Neural cell (in vitro differentiated cells): Measurements from ENCODE around the gene FADS3. TPM values are rescaled to one million over a fixed set of nuclear protein-coding genes. Genes with fewer than 3 reads are reported as not detected.

Experiments
- H2AFZ ChIP-seq: fragments of 200-600, 300-800 bp; sonication (generic), shearing (Covaris generic); 2 replicates; pipeline ENCODE4 v1.6.0; 2014; ENCODE audit warnings: low read depth, mild to moderate bottlenecking, antibody characterized with exemption, low read length, moderate library complexity
- H3F3A ChIP-seq: fragments of 200-600 bp; shearing (Covaris generic); 2 replicates; pipeline ENCODE4 v1.6.1; 2016; ENCODE audit warnings: mild to moderate bottlenecking, moderate library complexity, mixed read lengths, antibody characterized with exemption, low read length; ENCODE audit not compliant: insufficient read depth, poor library complexity, severe bottlenecking
- H3K27ac ChIP-seq: fragments of 200-600, 300-800 bp; sonication (generic), shearing (Covaris generic); 2 replicates; pipeline ENCODE4 v1.5.1; 2014; ENCODE audit warnings: mild to moderate bottlenecking, low read length, moderate library complexity
- H3K27me3 ChIP-seq: fragments of 300-800, 200-600 bp; sonication (generic), shearing (Covaris generic); 2 replicates; pipeline ENCODE4 v1.6.0; 2014; ENCODE audit warnings: mild to moderate bottlenecking, low read depth, low read length, moderate library complexity; ENCODE audit not compliant: insufficient read depth
- H3K36me3 ChIP-seq: fragments of 300-800, 200-600 bp; sonication (generic), shearing (Covaris generic); 2 replicates; pipeline ENCODE4 v1.5.1; 2014; ENCODE audit warnings: mild to moderate bottlenecking, antibody characterized with exemption, low read length, moderate library complexity; ENCODE audit not compliant: insufficient read depth
- H3K4me2 ChIP-seq: fragments of 300-800, 200-600 bp; sonication (generic), shearing (Covaris generic); 2 replicates; pipeline ENCODE4 v1.6.0; 2014; ENCODE audit warnings: mild to moderate bottlenecking, low read length
- H3K4me3 ChIP-seq: fragments of 300-800, 200-600 bp; sonication (generic), shearing (Covaris generic); 2 replicates; pipeline ENCODE4 v1.5.1; 2014; ENCODE audit warnings: mild to moderate bottlenecking, low read length, moderate library complexity
- H3K79me2 ChIP-seq: fragments of 200-600 bp; shearing (Covaris generic); replicated peaks from 2 replicates; pipeline ENCODE4 v1.6.0; 2014; ENCODE audit warnings: mild to moderate bottlenecking, low read length, moderate library complexity; ENCODE audit not compliant: insufficient read depth
- H3K9ac ChIP-seq: fragments of 300-800, 200-600 bp; sonication (generic), shearing (Covaris generic); 2 replicates; pipeline ENCODE4 v1.6.1; 2016; ENCODE audit warnings: mild to moderate bottlenecking, low read length, mixed read lengths
- H3K9me2 ChIP-seq: fragments of 200-600 bp; shearing (Covaris generic); 2 replicates; pipeline ENCODE4 v1.6.1; 2016; ENCODE audit warnings: mild to moderate bottlenecking, low read length, mixed read lengths; ENCODE audit not compliant: insufficient read depth
- H3K9me3 ChIP-seq: fragments of 200-600, 300-800 bp; sonication (generic), shearing (Covaris generic); 2 replicates; pipeline ENCODE4 v1.6.1; 2016; ENCODE audit warnings: mild to moderate bottlenecking, mixed run types, low read length, moderate library complexity, mixed read lengths
- H4K20me1 ChIP-seq: fragments of 200-600 bp; shearing (Covaris generic); 2 replicates; pipeline ENCODE4 v1.6.1; 2016; ENCODE audit warnings: mild to moderate bottlenecking, mixed run types; ENCODE audit not compliant: insufficient read depth
- CTCF ChIP-seq: fragments of 450-650 bp; IDR thresholded peaks from 2 replicates; pipeline ENCODE4 v1.5.1; 2014; ENCODE audit warnings: antibody characterized with exemption, mild to moderate bottlenecking, moderate library complexity; ENCODE audit not compliant: poor library complexity, severe bottlenecking
- EP300 ChIP-seq: fragments of 450-650 bp; conservative IDR thresholded peaks from 2 replicates; pipeline ENCODE4 v1.6.1; 2014; ENCODE audit warnings: antibody characterized with exemption, mild to moderate bottlenecking, moderate library complexity; ENCODE audit not compliant: poor library complexity, severe bottlenecking
- EZH2 ChIP-seq: fragments of 200-600, 300-800 bp; shearing (Covaris generic), sonication (generic); IDR thresholded peaks from 2 replicates; pipeline ENCODE4 v1.6.1; 2014; ENCODE audit warnings: antibody characterized with exemption, low read length, borderline replicate concordance, mild to moderate bottlenecking; ENCODE audit not compliant: insufficient read depth, poor library complexity, severe bottlenecking
- MXI1 ChIP-seq: fragments of 450-650 bp; conservative IDR thresholded peaks from 2 replicates; pipeline ENCODE4 v1.6.1; 2014; ENCODE audit warnings: antibody characterized with exemption, mild to moderate bottlenecking; ENCODE audit not compliant: poor library complexity, severe bottlenecking
- POLR2AphosphoS5 ChIP-seq: IDR thresholded peaks from 2 replicates; pipeline ENCODE4 v1.6.1; 2012
- RAD21 ChIP-seq: fragments of 450-650 bp; conservative IDR thresholded peaks from 2 replicates; pipeline ENCODE4 v1.6.1; 2014; ENCODE audit warnings: antibody characterized with exemption, mild to moderate bottlenecking, moderate library complexity
- SMC3 ChIP-seq: fragments of 450-650 bp; conservative IDR thresholded peaks from 2 replicates; pipeline ENCODE4 v1.6.1; 2014; ENCODE audit warnings: antibody characterized with exemption, mild to moderate bottlenecking, moderate library complexity; ENCODE audit not compliant: poor library complexity
- TAF1 ChIP-seq: IDR thresholded peaks from 2 replicates; pipeline ENCODE4 v1.6.1; 2012; ENCODE audit warnings: low read depth
- polyA plus RNA-seq: library from polyadenylated mRNA; depleted of rRNA; stranded (reverse); fragments of >200 nt; gene quantifications from 2 replicates; pipeline ENCODE4 v1.2.3, GENCODE V29; 2014
- TF ChIP-seq, protein P1 (sequence below): IDR thresholded peaks from 2 replicates; pipeline ENCODE4 v1.6.1; 2012; ENCODE audit warnings: borderline replicate concordance

Gene FADS3
- polyA plus RNA-seq, 1 donor from 2014 or later, result 35.4 TPM

DNA sequence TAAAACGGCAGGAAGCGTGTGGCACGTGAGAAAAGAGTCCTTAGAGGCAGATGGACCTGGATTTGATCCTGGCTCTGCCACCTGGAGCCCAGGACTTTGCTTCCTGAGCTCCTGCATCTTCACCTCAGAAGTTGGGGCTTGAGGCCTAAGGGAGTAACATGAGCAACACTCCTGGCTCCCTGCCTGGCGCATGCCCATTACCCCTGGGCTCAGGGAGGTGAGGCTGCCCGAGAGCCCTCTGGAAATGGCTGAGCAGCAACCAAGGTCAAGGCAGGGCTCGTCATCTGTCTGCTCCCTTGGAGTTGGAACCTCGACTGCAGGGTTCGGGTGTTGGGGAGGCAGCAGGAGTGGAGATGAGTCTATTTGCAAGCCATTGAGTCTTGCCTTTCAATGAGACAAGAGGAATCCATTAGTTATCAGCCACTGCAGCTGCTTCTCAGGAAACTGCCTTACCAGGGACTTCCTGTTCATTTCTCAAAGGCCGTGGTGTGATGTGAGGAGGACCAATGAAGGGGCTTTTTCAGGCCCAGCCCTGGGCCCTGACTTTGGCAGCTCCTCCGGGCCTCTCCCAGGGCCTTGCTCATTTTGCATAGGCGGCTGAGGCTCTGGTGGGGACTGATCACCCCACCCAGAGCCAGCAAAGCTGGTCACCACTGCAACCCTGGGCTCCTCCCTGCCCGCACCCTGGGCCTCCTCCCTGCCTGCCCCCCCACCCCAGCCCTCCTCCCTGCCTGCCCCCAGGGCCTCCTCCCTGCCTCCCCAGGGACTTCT is 56.9 kb downstream of the FADS3 start (continued):
- TF ChIP-seq, protein P1, sequence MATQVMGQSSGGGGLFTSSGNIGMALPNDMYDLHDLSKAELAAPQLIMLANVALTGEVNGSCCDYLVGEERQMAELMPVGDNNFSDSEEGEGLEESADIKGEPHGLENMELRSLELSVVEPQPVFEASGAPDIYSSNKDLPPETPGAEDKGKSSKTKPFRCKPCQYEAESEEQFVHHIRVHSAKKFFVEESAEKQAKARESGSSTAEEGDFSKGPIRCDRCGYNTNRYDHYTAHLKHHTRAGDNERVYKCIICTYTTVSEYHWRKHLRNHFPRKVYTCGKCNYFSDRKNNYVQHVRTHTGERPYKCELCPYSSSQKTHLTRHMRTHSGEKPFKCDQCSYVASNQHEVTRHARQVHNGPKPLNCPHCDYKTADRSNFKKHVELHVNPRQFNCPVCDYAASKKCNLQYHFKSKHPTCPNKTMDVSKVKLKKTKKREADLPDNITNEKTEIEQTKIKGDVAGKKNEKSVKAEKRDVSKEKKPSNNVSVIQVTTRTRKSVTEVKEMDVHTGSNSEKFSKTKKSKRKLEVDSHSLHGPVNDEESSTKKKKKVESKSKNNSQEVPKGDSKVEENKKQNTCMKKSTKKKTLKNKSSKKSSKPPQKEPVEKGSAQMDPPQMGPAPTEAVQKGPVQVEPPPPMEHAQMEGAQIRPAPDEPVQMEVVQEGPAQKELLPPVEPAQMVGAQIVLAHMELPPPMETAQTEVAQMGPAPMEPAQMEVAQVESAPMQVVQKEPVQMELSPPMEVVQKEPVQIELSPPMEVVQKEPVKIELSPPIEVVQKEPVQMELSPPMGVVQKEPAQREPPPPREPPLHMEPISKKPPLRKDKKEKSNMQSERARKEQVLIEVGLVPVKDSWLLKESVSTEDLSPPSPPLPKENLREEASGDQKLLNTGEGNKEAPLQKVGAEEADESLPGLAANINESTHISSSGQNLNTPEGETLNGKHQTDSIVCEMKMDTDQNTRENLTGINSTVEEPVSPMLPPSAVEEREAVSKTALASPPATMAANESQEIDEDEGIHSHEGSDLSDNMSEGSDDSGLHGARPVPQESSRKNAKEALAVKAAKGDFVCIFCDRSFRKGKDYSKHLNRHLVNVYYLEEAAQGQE, result no peak
- no peak for TF ChIP-seq EP300
- TF ChIP-seq SMC3, result no peak
- TF ChIP-seq TAF1, result no peak

- H3K4me2 ChIP-seq, result no peak overlapping the region
- no peaks in the 10 kb centered on the region for H3K27me3 ChIP-seq
- no peak overlapping the region for H2AFZ ChIP-seq
- TF ChIP-seq RAD21, result no peak
- TF ChIP-seq EZH2, result no peak
- TF ChIP-seq TAF1, result no peak
- no peak for TF ChIP-seq EP300
- TF ChIP-seq CTCF, result no peak
- no peak for TF ChIP-seq POLR2AphosphoS5
- TF ChIP-seq SMC3, result no peak
- TF ChIP-seq MXI1, result no peak
- TF ChIP-seq, protein P1, result no peak
- peaks cover 8% of the 10 kb centered on the region for H4K20me1 ChIP-seq
- H3K9me3 ChIP-seq, result no peaks in the 10 kb centered on the region
- no peaks in the 10 kb centered on the region for H3F3A ChIP-seq
- H3K36me3 ChIP-seq, result no peaks in the 10 kb centered on the region
- H3K79me2 ChIP-seq, result peaks cover 88% of the 10 kb centered on the region
- H3K27ac ChIP-seq, result no peak overlapping the region
- no peak overlapping the region for H3K9ac ChIP-seq
- peak overlapping the region; percentile 7 for H3K4me3 ChIP-seq
- no peaks in the 10 kb centered on the region for H3K9me2 ChIP-seq
Observed at GRCh38 chr11:61833926-61834277, 57.4 kb downstream of the FADS3 start.
